IPS-NIHi7 (cell line): ENCODE measurements around the gene TIMM17B.
A peak's percentile ranks its signal among the peaks of the same experiment; 100 is the strongest.
"Not testable (repeated sequence)": the region's sequence is repeated elsewhere in the genome, so short reads cannot be mapped to it uniquely, and the experiment has no call there.

Experiments used
- DNase-seq: peaks from one replicate; pipeline ENCODE4 v3.0.0; 2012; ENCODE audit warnings: mixed read lengths; ENCODE audit errors: extremely low spot score

TIMM17B gene

DNA sequence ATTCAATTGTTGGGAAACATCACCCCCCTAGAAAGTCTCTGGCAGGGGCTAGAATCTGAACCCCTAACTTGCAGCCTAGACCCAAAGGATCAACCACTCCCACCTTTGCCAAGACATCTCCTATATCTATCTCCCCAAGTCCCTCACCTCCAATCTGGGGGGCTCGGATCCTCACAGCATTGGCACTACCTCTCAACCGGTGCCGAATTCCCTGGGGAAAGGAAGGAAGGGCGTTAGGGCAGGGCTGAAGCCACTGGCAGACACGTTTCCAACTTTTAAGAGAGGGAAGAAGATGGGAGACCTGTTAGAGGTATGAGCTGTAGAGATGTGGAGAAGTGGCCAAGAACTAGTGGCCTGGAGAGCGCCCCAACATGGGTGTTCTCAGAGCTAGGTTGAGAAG is 2.7 kb downstream of the TIMM17B start:
- no peak for DNase-seq

DNA sequence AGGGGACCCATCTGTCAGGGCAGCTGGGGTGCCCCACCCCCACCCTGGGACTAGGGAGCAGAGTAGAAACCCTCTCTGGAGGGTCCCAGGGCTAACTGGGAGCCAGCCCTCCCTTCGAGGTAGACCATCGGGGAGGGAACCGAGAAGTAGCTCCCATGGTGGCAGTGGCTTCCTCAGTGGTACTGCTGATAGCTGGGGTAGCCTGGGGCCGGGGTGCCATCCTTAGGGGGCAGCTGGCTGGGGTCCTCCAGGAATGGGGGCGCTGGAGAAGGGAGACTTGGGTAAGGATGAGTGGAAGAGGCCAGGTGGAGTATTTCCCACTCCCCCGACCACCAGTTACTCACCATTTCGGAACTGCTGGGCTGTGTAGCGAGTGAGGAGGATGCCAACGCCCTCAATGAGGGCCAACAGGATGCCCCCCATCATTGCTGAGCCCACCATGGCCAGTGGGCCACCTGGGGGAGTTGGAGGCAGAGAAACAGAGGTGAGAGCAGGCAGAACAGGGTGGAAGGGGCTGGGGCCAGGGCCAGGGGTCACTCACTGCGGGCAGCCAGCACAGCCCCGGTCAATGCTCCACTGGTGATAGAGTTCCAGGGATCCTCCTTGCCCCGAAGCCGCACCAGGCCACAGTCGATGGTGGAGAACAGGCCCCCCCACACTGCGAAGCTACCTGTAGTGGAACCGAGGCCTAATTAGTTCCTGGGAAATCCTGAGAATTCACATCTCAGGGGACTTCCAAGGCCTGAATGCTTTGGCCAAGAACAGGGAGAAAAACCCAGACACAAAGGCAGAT is 3.8 kb downstream of the TIMM17B start:
- DNase-seq: no peak

DNA sequence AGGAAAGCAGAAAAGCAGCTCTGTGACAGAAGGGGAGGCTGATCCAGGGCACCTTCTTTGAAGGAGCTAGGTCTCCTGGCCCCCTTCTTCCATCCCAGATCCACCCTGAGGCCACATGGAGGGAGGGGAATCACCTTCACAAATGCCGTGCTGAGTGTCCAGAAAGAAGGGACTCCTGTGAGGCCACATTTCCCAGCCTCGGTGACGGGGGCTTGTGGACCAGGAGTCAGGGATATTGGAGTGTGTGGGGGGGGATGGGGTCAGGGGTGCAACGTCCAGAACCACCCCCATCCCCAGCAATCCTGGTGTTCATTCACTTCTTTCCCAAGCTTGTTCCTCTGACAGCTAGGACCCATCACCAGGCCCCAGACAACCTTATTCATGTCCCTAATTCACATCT is 4.7 kb downstream of the TIMM17B start:
- DNase-seq: no peak

DNA sequence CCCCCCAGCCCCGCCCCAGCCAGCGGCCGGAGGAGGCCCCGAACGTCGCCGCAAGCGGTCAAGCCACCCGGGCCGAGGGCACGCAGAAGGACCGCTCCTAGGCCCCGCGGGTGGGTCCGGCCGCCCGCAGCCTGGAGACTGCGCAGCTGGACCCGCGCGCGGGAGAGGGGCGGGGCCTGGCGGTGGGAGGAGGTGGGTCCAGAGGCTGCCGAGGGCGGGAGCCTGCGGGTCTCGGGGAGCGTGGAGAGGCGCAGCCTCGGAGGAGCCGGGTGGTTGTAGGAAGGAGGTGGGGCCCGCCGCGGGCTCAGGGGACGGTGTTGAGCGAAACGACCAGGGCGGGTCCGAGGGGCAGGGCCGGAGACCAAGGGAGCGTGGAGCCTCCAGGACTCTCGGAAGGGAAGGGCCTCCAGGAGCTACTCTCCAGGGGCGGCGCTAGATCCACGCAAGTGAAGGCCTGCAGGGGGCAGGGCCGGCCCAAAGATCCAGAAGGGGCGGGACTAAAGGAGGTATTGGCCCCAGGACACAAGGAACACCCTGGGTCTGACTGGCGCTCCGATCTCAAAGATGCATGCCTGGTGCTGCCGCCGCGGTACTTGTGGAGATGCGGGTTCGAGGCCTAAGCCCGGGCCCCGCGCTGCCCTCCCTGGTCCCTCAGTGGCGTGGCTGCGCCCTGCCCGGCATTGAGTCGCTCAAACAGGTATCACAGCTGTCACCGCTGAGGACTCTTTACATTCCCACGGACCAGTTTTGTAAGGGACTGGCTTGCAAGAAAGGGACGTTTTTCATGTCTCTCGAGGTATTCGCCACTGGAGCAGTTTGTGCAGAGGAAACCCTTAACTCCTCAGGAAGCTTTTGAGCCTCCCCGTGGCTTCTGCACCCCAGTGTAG is 5.9 kb downstream of the TIMM17B start:
- peak; percentile 59 for DNase-seq

DNA sequence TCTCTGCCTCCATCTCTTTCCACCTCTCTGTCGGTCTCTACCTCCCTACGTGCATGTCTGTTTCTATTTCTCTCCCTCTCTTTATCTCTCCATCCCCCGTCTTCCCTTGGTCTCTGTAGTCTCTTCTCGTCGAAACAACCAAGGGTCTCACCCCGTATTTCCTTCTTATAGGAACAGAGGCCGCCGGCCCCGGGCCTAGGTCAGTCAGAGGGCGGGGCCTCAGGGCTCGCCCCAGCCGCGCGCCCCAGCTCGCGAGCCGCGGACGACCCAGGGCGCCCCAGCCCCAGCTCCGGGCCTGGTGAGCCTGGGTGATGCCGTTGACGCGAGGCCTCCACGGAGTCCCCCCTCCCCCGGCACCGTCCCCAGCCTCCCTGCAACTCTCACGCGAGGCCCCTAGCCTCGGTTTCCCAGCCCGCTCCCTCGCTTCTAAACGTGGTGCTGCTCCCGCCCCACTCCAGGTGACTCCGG is 6.6 kb downstream of the TIMM17B start:
- DNase-seq: no peak

DNA sequence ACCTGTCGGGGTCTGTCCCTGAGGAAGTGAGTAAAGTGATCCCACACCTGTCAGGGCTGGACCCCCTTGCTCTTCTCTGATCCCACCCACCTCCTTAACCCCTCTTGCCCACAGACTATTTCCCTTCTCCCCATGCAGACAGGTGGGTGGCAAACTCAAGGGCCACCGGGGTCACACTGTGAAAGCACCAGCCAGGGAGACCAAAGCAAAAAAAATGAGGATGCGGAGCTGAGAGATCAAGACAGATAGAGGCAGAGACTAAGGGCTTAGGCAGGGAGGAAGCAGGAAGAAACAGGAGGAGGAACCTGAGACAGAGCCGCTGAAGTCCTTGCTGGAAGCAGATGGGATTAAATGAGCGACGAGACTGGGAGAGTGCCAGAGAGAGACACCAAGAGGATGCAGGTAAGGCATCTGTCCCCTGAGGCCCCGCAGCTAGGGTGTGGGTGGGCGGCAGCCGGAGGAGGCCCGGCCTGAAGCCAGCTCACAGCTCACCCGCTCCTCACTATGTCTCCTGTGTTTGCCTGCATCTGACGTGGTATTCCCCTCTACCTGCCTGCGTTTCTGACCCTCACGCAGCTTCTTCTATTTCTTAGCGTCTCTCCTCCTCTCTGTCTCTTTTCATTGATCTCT is 7.2 kb downstream of the TIMM17B start:
- peak; percentile 20 for DNase-seq

DNA sequence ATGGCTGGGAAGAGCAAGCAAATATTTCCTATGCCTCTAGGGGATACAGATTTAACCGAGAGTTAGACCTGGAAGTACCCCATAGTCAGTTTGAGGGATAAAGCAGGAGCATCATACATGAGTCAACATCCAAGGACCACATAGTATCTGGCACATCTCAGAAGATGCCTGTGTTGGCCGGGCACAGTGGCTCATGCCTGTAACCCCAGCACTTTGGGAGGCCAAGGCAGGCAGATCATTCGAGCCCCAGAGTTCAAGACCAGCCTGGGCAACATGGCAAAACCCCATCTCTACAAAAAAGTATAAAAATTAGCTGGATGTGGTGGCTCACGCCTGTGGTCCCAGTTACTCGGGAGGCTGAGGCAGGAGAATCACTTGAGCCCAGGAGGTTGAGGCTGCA is 11.0 kb downstream of the TIMM17B start:
- DNase-seq: not testable (repeated sequence)

DNA sequence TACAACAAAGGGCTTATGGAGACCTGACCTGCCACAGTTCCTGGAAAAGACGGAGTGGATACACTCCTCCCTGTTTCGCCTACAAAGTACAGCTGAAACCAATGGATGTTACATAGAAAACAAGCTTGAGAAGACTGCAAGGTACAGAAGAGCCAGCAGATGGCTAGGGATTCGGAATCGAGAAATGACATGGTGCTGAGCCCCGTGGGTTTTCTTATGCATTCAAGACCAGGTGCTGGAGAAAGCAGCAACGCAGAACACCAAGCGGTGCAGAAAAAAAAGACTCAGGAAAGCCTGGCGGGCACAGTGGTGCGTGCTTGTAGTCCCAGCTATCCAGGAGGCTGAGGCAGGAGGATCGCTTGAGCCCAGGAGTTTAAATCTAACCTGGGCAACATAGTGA is 13.8 kb downstream of the TIMM17B start:
- no peak for DNase-seq

DNA sequence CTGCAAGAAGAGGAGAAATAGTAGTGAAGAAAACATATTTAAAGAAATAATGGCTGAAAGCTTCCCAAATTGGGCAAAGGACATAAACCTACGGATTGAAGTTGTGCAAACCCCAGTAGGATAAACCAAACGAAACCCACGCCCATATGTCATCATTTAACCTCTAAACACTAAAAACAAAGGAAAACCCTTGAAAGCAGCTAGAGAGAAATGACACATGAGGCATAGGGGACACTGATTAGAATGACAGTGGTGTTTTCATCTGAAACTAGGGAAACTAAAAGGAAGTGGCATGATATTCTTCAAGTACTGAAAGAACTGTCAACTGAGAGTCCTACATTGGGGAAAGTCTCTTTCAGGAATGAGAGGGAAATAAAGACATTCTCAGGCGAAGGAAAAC is 20.6 kb downstream of the TIMM17B start:
- DNase-seq: not testable (repeated sequence)

DNA sequence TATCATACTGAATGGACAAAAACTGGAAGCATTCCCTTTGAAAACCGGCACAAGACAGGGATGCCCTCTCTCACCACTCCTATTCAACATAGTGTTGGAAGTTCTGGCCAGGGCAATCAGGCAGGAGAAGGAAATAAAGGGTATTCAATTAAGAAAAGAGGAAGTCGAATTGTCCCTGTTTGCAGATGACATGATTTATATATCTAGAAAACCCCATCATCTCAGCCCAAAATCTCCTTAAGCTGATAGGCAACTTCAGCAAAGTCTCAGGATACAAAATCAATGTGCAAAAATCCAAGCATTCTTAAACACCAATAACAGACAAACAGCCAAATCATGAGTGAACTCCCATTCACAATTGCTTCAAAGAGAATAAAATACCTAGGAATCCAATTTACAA is 25.6 kb downstream of the TIMM17B start:
- DNase-seq: not testable (repeated sequence)

DNA sequence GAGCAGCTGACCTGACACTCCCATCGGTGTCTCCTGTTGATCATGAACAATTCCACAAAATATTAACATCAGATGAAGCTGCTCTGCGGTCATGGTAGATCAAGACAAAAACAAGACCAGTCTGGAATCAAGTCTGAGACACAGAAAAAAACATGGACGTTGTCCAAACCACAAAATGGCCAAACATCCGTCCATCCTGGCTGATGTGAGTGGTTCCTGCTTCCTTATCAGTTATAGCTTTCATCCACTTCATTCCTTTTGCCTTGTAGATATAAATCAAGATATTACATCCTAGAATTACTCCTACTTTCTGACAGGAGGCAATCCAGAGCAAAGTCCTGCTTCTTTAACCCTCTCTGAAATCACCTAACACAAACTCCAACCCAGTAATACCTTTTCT is 33.4 kb downstream of the TIMM17B start:
- DNase-seq: no peak

DNA sequence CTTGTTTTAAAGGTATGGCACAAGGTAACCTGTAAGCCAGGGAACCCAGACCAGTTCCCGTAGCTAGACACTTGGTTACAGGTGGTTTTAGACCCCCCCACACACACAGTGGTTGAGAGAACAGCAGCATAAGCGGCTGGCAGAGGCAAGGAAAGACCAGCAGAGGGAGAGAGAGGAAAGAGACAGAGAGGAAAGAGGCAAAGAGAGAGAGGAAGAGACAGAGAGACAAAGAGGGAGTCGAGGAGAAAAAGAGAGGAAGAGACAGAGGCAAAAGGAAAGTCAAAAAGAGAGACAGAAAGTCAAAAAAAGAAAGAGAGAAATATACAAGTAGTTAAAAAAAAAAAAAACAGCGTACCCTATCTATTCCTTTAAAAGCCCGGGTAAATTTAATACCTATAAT is 42.7 kb downstream of the TIMM17B start:
- no peak for DNase-seq

DNA sequence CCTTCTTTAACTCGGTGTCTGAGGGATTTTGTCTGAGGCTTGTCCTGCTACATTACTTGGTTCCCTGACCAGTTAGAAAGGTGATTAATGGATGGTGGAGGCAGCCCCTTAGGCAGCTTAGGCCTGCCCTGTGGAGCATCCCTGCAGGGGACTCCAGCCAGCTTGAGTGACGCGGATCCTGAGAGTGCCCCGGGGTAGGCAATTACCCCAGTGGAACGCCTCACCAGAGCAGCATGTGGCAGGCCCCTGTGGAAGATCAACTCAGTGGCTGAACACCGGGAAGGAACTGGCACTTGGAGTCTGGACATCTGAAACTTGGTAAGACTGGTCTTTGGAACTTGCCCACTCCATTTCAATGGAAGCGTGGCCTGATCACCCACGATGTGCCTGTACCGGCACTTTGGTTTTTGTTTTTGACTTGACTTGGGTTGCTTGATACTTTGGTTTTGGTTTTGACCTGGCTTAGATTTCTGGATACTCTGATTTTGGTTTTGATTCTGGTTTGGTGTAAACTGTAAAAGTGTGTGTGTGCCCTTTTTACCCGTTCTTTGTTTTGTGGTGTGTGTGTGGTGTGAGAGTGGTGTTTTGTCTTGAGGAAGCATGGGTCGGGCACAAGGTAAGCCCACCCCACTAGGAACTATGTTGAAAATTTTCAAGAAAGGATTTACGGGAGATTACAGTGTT is 43.3 kb downstream of the TIMM17B start:
- not testable (repeated sequence) for DNase-seq

DNA sequence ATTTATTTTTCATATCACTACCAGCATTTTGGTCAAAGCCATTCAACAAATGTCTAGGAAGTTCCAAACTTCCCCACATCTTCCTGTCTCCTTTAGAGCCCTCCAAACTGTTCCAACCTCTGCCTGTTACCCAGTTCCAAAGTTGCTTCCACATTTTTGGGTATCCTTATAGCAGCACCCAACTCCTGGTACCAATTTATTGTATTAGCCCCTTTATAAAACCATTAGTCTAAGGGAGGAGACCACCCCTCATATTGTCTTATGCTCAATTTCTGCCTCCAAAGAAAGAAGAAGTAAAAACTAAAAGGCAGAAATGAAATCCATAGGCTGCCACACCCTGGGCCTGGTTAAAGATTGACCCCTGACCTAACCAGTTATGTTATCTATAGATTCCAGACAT is 44.1 kb downstream of the TIMM17B start:
- DNase-seq: not testable (repeated sequence)

DNA sequence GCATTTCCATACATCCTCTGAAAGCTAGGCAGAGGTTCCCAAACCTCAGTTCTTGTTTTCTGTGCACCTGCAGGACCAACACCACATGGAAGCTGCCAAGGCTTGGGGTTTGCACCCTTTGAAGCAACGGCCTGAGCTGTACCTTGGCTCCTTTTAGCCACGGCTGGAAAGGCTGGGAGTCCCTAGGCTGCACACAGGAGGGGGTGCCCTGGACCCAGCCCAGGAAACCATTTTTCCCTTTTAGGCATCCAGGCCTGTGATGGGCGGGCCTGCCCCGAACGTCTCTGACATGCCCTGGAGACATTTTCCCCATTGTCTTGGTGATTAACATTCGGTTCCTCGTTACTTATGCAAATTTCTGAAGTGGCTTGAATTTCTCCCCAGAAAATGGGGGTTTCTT is 44.7 kb downstream of the TIMM17B start:
- no peak for DNase-seq

DNA sequence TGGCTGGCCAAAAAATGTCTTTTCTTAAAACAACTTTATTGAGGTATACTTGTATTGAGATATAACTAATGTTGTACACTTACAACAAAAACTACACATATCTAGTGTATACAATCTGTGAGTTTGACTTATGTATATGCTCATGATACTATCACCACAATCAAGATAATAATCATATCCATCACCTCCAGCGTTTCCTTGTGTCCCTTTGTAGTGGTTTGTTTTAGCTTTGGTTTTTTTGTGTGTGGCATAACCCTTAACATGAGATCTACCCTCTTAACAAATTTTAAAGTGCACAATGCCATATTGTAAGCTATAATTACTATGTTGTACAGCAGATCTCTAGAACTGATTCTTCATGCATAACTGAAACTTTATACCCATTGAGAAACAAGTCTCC is 48.7 kb downstream of the TIMM17B start:
- no peak for DNase-seq
